GM10847 (cell line): ENCODE data around the gene CRAMP1.

Experiments
- POLR2A ChIP-seq: IDR thresholded peaks from 2 replicates; pipeline ENCODE4 v1.6.1; 2011; ENCODE audit not compliant: insufficient read length; ENCODE audit errors: extremely low read depth

CRAMP1 gene

GRCh38 chr16:1612320-1613111 is at the start of gene CRAMP1:
CRAMP1 (plus strand) TSS chr16:1612360; CDS start chr16:1614640, 2,280 bp downstream.
- TF ChIP-seq POLR2A, result peak; percentile 47

GRCh38 chr16:1563786-1564185 is 48.4 kb upstream of the CRAMP1 start:
- no peak for TF ChIP-seq POLR2A

- no peak for TF ChIP-seq POLR2A
Observed at GRCh38 chr16:1564325-1564724, 47.8 kb upstream of the CRAMP1 start.

GRCh38 chr16:1565083-1565805 is 46.9 kb upstream of the CRAMP1 start:
- TF ChIP-seq POLR2A, result no peak

GRCh38 chr16:1567988-1568387 is 44.2 kb upstream of the CRAMP1 start:
- TF ChIP-seq POLR2A, result no peak

GRCh38 chr16:1571012-1571671 is 41.0 kb upstream of the CRAMP1 start:
- TF ChIP-seq POLR2A, result no peak

GRCh38 chr16:1572673-1573072 is 39.5 kb upstream of the CRAMP1 start:
- TF ChIP-seq POLR2A, result no peak

- no peak for TF ChIP-seq POLR2A
Observed at GRCh38 chr16:1573301-1573700, 38.9 kb upstream of the CRAMP1 start.

GRCh38 chr16:1575578-1575977 is 36.6 kb upstream of the CRAMP1 start:
- TF ChIP-seq POLR2A, result no peak

GRCh38 chr16:1579214-1579613 is 32.9 kb upstream of the CRAMP1 start:
- TF ChIP-seq POLR2A, result no peak

- TF ChIP-seq POLR2A, result no peak
Observed at GRCh38 chr16:1580256-1580655, 31.9 kb upstream of the CRAMP1 start.

- TF ChIP-seq POLR2A, result no peak
Observed at GRCh38 chr16:1580956-1581355, 31.2 kb upstream of the CRAMP1 start.

GRCh38 chr16:1581804-1582203 is 30.4 kb upstream of the CRAMP1 start:
- TF ChIP-seq POLR2A, result no peak

- TF ChIP-seq POLR2A, result no peak
Observed at GRCh38 chr16:1583180-1583579, 29.0 kb upstream of the CRAMP1 start.

GRCh38 chr16:1584926-1585484 is 27.2 kb upstream of the CRAMP1 start:
- TF ChIP-seq POLR2A, result no peak

GRCh38 chr16:1590366-1590765 is 21.8 kb upstream of the CRAMP1 start:
- no peak for TF ChIP-seq POLR2A
